ENCODE measurements around the gene SATB1. TPM values are rescaled to one million over a fixed set of nuclear protein-coding genes. Genes with fewer than 3 reads are reported as not detected.

The SATB1 gene
- total and polyA plus RNA-seq, 7 donors: 5.5 to 135 (median 56.7) TPM

- H3K4me3 ChIP-seq: no peak overlapping the region
- H3K36me3 ChIP-seq: peaks cover 0 to 31% (median 3%) of the 10 kb centered on the region in 4 donors
- H3K4me1 ChIP-seq: peaks cover 0 to 27% (median 4%) of the 10 kb centered on the region in 4 donors
- H3K9me3 ChIP-seq: no peaks in the 10 kb centered on the region
- intact Hi-C loops (cut with DNase I): no loop called here
- DNase-seq: no peak
- WGBS, 2 donors: 53 to 74% methylated on average over 2 of the region's 2 CpGs
- no peak for TF ChIP-seq CTCF (IDR thresholded peaks at IDR 0.05)
- no peak for TF ChIP-seq EP300 (IDR thresholded peaks at IDR 0.05)
- TF ChIP-seq POLR2A (IDR thresholded peaks at IDR 0.05): no peak
- no peak for TF ChIP-seq POLR2AphosphoS5 (IDR thresholded peaks at IDR 0.05)
- no peaks in the 10 kb centered on the region for H3K27me3 ChIP-seq
- no peak overlapping the region for H3K27ac ChIP-seq
These were observed 46.9 kb downstream of the SATB1 start for GRCh38 chr3:18378218-18378617.

- no peak overlapping the region for H3K4me3 ChIP-seq
- WGBS, 2 donors: 23 to 70% methylated on average over 3 of the region's 3 CpGs
- intact Hi-C loops (cut with DNase I): no loop called here
- DNase-seq: no peak
- TF ChIP-seq POLR2A (IDR thresholded peaks at IDR 0.05) (no peak), CTCF (IDR thresholded peaks at IDR 0.05) (no peak), POLR2AphosphoS5 (IDR thresholded peaks at IDR 0.05) (no peak), EP300 (IDR thresholded peaks at IDR 0.05) (no peak)
- H3K27me3 ChIP-seq: no peaks in the 10 kb centered on the region
- peaks cover 0 to 11% (median 4%) of the 10 kb centered on the region in 4 donors for H3K4me1 ChIP-seq
- no peak overlapping the region for H3K27ac ChIP-seq
- peaks cover 0 to 37% (median 8%) of the 10 kb centered on the region in 4 donors for H3K36me3 ChIP-seq
- no peaks in the 10 kb centered on the region for H3K9me3 ChIP-seq
These were observed 48.5 kb downstream of the SATB1 start for GRCh38 chr3:18376682-18377081.

GRCh38 chr3:18372786-18373405 is 52.2 kb downstream of the SATB1 start:
- H3K27ac ChIP-seq: no peak overlapping the region
- 71 to 86% methylated on average over 4 of the region's 4 CpGs for WGBS, 2 donors
- no peak for DNase-seq
- H3K36me3 ChIP-seq: peaks cover 0 to 33% (median 8%) of the 10 kb centered on the region in 4 donors
- TF ChIP-seq CTCF (IDR thresholded peaks at IDR 0.05) (no peak), POLR2A (IDR thresholded peaks at IDR 0.05) (no peak), POLR2AphosphoS5 (IDR thresholded peaks at IDR 0.05) (no peak)
- no peak overlapping the region for H3K4me3 ChIP-seq
- H3K27me3 ChIP-seq: no peaks in the 10 kb centered on the region
- intact Hi-C loops (cut with DNase I): no loop called here
- H3K9me3 ChIP-seq: no peaks in the 10 kb centered on the region
- peaks cover 0 to 6% (median 0%) of the 10 kb centered on the region in 4 donors for H3K4me1 ChIP-seq

- Histone ChIP-seq H3K4me3 (no peak overlapping the region), H3K4me1 (no peaks in the 10 kb centered on the region), H3K27me3 (no peaks in the 10 kb centered on the region), H3K36me3 (peaks cover 0 to 31% (median 11%) of the 10 kb centered on the region in 4 donors), H3K27ac (no peak overlapping the region), H3K9me3 (no peaks in the 10 kb centered on the region)
- 88 to 97% methylated on average over 7 of the region's 7 CpGs for WGBS, 2 donors
- no peak for DNase-seq
- TF ChIP-seq CTCF (IDR thresholded peaks at IDR 0.05) (no peak), POLR2A (IDR thresholded peaks at IDR 0.05) (no peak), EP300 (IDR thresholded peaks at IDR 0.05) (no peak), POLR2AphosphoS5 (IDR thresholded peaks at IDR 0.05) (no peak)
- intact Hi-C loops (cut with DNase I): no loop called here
These were observed 54.5 kb downstream of the SATB1 start for GRCh38 chr3:18370672-18371071.
